Measurements from ENCODE around the gene TMEM141. TPM values are rescaled to one million over a fixed set of nuclear protein-coding genes. Genes with fewer than 3 reads are reported as not detected.
A peak's percentile ranks its signal among the peaks of the same experiment; 100 is the strongest.

Gene TMEM141
- total and polyA plus RNA-seq, 4 donors = 38.9 to 76.9 (median 53.5) TPM

- Histone ChIP-seq H3K36me3 (ENCODE audit: control insufficient read depth, insufficient read depth, low read length) (peaks cover 3% of the 10 kb centered on the region), H3K27me3 (ENCODE audit: control insufficient read depth, insufficient read depth, low read length) (peaks cover 6% of the 10 kb centered on the region), H3K4me3 (ENCODE audit: low read depth, low read length) (no peak overlapping the region), H3K27ac (ENCODE audit: low read depth, low read length) (no peak overlapping the region), H3K9me3 (ENCODE audit: control insufficient read depth, insufficient read depth, low read length) (no peaks in the 10 kb centered on the region), H3K4me1 (ENCODE audit: control insufficient read depth, insufficient read depth, low read length) (peaks cover 11% of the 10 kb centered on the region)
- no peak for DNase-seq (ENCODE audit: low read depth in 4 of 6, low spot score in 6 of 6)
- WGBS (ENCODE audit: insufficient coverage) = 85% methylated on average over 22 of the region's 22 CpGs
Measured at GRCh38 chr9:136747161-136748060, 43.7 kb upstream of the TMEM141 start.

- Histone ChIP-seq H3K4me3 (ENCODE audit: low read depth, low read length) (no peak within 1 kb of the TSS), H3K27ac (ENCODE audit: low read depth, low read length) (no peak within 1 kb of the TSS), H3K9me3 (ENCODE audit: control insufficient read depth, insufficient read depth, low read length) (no peaks in the 10 kb centered on the region), H3K36me3 (ENCODE audit: control insufficient read depth, insufficient read depth, low read length) (peaks cover 3% of the 10 kb centered on the region), H3K4me1 (ENCODE audit: control insufficient read depth, insufficient read depth, low read length) (peaks cover 8% of the 10 kb centered on the region), H3K27me3 (ENCODE audit: control insufficient read depth, insufficient read depth, low read length) (no peaks in the 10 kb centered on the region)
- DNase-seq (ENCODE audit: low read depth in 4 of 6, low spot score in 6 of 6) = no peak
- WGBS (ENCODE audit: insufficient coverage) = 65% methylated on average over 7 of the region's 8 CpGs
Measured at GRCh38 chr9:136748201-136748600, 42.9 kb upstream of the TMEM141 start, which contains the start of gene LCN6. Gene LCN6 (minus strand): TSS chr9:136748525. CDS start chr9:136748483, 42 bp downstream.

GRCh38 chr9:136748666-136749611 lies 42.2 kb upstream of the TMEM141 start:
- peaks cover 3% of the 10 kb centered on the region for H3K36me3 ChIP-seq (ENCODE audit: control insufficient read depth, insufficient read depth, low read length)
- H3K27me3 ChIP-seq (ENCODE audit: control insufficient read depth, insufficient read depth, low read length) = no peaks in the 10 kb centered on the region
- no peaks in the 10 kb centered on the region for H3K9me3 ChIP-seq (ENCODE audit: control insufficient read depth, insufficient read depth, low read length)
- DNase-seq (ENCODE audit: low read depth in 4 of 6, low spot score in 6 of 6) = no peak
- no peak overlapping the region for H3K27ac ChIP-seq (ENCODE audit: low read depth, low read length)
- peaks cover 8% of the 10 kb centered on the region for H3K4me1 ChIP-seq (ENCODE audit: control insufficient read depth, insufficient read depth, low read length)
- 81% methylated on average over 18 of the region's 21 CpGs for WGBS (ENCODE audit: insufficient coverage)
- no peak overlapping the region for H3K4me3 ChIP-seq (ENCODE audit: low read depth, low read length)

GRCh38 chr9:136750526-136750925 lies 40.6 kb upstream of the TMEM141 start:
- Histone ChIP-seq H3K4me1 (ENCODE audit: control insufficient read depth, insufficient read depth, low read length) (peaks cover 8% of the 10 kb centered on the region), H3K27ac (ENCODE audit: low read depth, low read length) (no peak overlapping the region), H3K9me3 (ENCODE audit: control insufficient read depth, insufficient read depth, low read length) (peaks cover under 1% of the 10 kb centered on the region), H3K27me3 (ENCODE audit: control insufficient read depth, insufficient read depth, low read length) (no peaks in the 10 kb centered on the region), H3K36me3 (ENCODE audit: control insufficient read depth, insufficient read depth, low read length) (peaks cover 3% of the 10 kb centered on the region), H3K4me3 (ENCODE audit: low read depth, low read length) (no peak overlapping the region)
- peak in 1 of 6 donors; percentile 10 for DNase-seq (ENCODE audit: low read depth in 4 of 6, low spot score in 6 of 6)
- 55% methylated on average over 1 of the region's 2 CpGs for WGBS (ENCODE audit: insufficient coverage)

GRCh38 chr9:136751244-136751643 lies 39.9 kb upstream of the TMEM141 start:
- peaks cover 3% of the 10 kb centered on the region for H3K9me3 ChIP-seq (ENCODE audit: control insufficient read depth, insufficient read depth, low read length)
- H3K27me3 ChIP-seq (ENCODE audit: control insufficient read depth, insufficient read depth, low read length) = no peaks in the 10 kb centered on the region
- WGBS (ENCODE audit: insufficient coverage) = no CpG with 5 or more reads among the region's 1 CpG
- H3K27ac ChIP-seq (ENCODE audit: low read depth, low read length) = no peak overlapping the region
- no peak for DNase-seq (ENCODE audit: low read depth in 4 of 6, low spot score in 6 of 6)
- no peak overlapping the region for H3K4me3 ChIP-seq (ENCODE audit: low read depth, low read length)
- peaks cover 3% of the 10 kb centered on the region for H3K36me3 ChIP-seq (ENCODE audit: control insufficient read depth, insufficient read depth, low read length)
- peaks cover 8% of the 10 kb centered on the region for H3K4me1 ChIP-seq (ENCODE audit: control insufficient read depth, insufficient read depth, low read length)

GRCh38 chr9:136751814-136752213 lies 39.3 kb upstream of the TMEM141 start:
- H3K4me1 ChIP-seq (ENCODE audit: control insufficient read depth, insufficient read depth, low read length) = peaks cover 8% of the 10 kb centered on the region
- peaks cover 3% of the 10 kb centered on the region for H3K9me3 ChIP-seq (ENCODE audit: control insufficient read depth, insufficient read depth, low read length)
- no peaks in the 10 kb centered on the region for H3K27me3 ChIP-seq (ENCODE audit: control insufficient read depth, insufficient read depth, low read length)
- H3K36me3 ChIP-seq (ENCODE audit: control insufficient read depth, insufficient read depth, low read length) = no peaks in the 10 kb centered on the region
- no peak overlapping the region for H3K4me3 ChIP-seq (ENCODE audit: low read depth, low read length)
- DNase-seq (ENCODE audit: low read depth in 4 of 6, low spot score in 6 of 6) = no peak
- H3K27ac ChIP-seq (ENCODE audit: low read depth, low read length) = no peak overlapping the region

GRCh38 chr9:136753371-136754058 lies 37.6 kb upstream of the TMEM141 start:
- Histone ChIP-seq H3K27me3 (ENCODE audit: control insufficient read depth, insufficient read depth, low read length) (no peaks in the 10 kb centered on the region), H3K27ac (ENCODE audit: low read depth, low read length) (no peak overlapping the region), H3K36me3 (ENCODE audit: control insufficient read depth, insufficient read depth, low read length) (peaks cover 2% of the 10 kb centered on the region), H3K4me1 (ENCODE audit: control insufficient read depth, insufficient read depth, low read length) (peaks cover 9% of the 10 kb centered on the region), H3K9me3 (ENCODE audit: control insufficient read depth, insufficient read depth, low read length) (peaks cover 3% of the 10 kb centered on the region), H3K4me3 (ENCODE audit: low read depth, low read length) (no peak overlapping the region)
- DNase-seq (ENCODE audit: low read depth in 4 of 6, low spot score in 6 of 6) = no peak
- 85% methylated on average over 30 of the region's 31 CpGs for WGBS (ENCODE audit: insufficient coverage)

GRCh38 chr9:136754059-136754572 lies 37.0 kb upstream of the TMEM141 start:
- no peak for DNase-seq (ENCODE audit: low read depth in 4 of 6, low spot score in 6 of 6)
- H3K4me3 ChIP-seq (ENCODE audit: low read depth, low read length) = no peak overlapping the region
- H3K27me3 ChIP-seq (ENCODE audit: control insufficient read depth, insufficient read depth, low read length) = no peaks in the 10 kb centered on the region
- H3K9me3 ChIP-seq (ENCODE audit: control insufficient read depth, insufficient read depth, low read length) = peaks cover 3% of the 10 kb centered on the region
- H3K4me1 ChIP-seq (ENCODE audit: control insufficient read depth, insufficient read depth, low read length) = peaks cover 7% of the 10 kb centered on the region
- WGBS (ENCODE audit: insufficient coverage) = 82% methylated on average over 17 of the region's 17 CpGs
- peaks cover 2% of the 10 kb centered on the region for H3K36me3 ChIP-seq (ENCODE audit: control insufficient read depth, insufficient read depth, low read length)
- H3K27ac ChIP-seq (ENCODE audit: low read depth, low read length) = no peak overlapping the region

Data from spinal cord (tissue), 10 donors.